Astrocyte (in vitro differentiated cells and primary cell): ENCODE measurements around the gene MAGED2. TPM values are rescaled to one million over a fixed set of nuclear protein-coding genes. Genes with fewer than 3 reads are reported as not detected.

Experiments
- DNase-seq: peaks from one replicate; pipeline ENCODE4 v3.0.0-alpha.2; 2010; ENCODE audit warnings: low read depth
- FAIRE-seq: peaks from 2 replicates; lab custom pipeline; 2011; peaks lifted over from hg19 to GRCh38; lab: Jason Lieb, UNC
- H2AFZ ChIP-seq: 2 replicates; pipeline ENCODE4 v1.6.0; 2012; ENCODE audit warnings: low read depth, low read length, inconsistent platforms
- H3K27ac ChIP-seq: 2 replicates; pipeline ENCODE4 v1.5.1; 2011; ENCODE audit warnings: low read depth, low read length, inconsistent platforms
- H3K27me3 ChIP-seq: 2 replicates; pipeline ENCODE4 v1.6.0; 2011; ENCODE audit warnings: low read length, inconsistent platforms; ENCODE audit not compliant: insufficient read depth
- H3K36me3 ChIP-seq: 2 replicates; pipeline ENCODE4 v1.5.1; 2011; ENCODE audit warnings: low read length, inconsistent platforms; ENCODE audit not compliant: insufficient read depth
- H3K4me1 ChIP-seq: 2 replicates; pipeline ENCODE4 v1.5.1; 2011; ENCODE audit warnings: low read length, inconsistent platforms; ENCODE audit not compliant: insufficient read depth
- H3K4me2 ChIP-seq: 2 replicates; pipeline ENCODE4 v1.6.0; 2012; ENCODE audit warnings: low read length, inconsistent platforms
- H3K4me3 ChIP-seq: 2 replicates; pipeline ENCODE4 v1.5.1; 2011; ENCODE audit warnings: low read depth, mild to moderate bottlenecking, low read length, inconsistent platforms; ENCODE audit not compliant: insufficient read depth
- H3K79me2 ChIP-seq: 2 replicates; pipeline ENCODE4 v1.6.0; 2012; ENCODE audit warnings: mild to moderate bottlenecking, low read length, inconsistent platforms; ENCODE audit not compliant: insufficient read depth
- H3K9ac ChIP-seq: 2 replicates; pipeline ENCODE4 v1.6.0; 2012; ENCODE audit warnings: mild to moderate bottlenecking, low read length, inconsistent platforms
- H3K9me3 ChIP-seq: 2 replicates; pipeline ENCODE4 v1.5.1; 2012; ENCODE audit warnings: low read depth, mild to moderate bottlenecking, low read length, inconsistent platforms; ENCODE audit not compliant: insufficient read depth
- H4K20me1 ChIP-seq: 2 replicates; pipeline ENCODE4 v1.6.0; 2012; ENCODE audit warnings: low read length, inconsistent platforms; ENCODE audit not compliant: insufficient read depth
- H3K27ac Mint-ChIP-seq: one replicate; pipeline ENCODE4 v1.8.0; 2021; ENCODE audit warnings: mild to moderate bottlenecking, mixed read lengths; ENCODE audit not compliant: unreplicated experiment
- H3K27me3 Mint-ChIP-seq: one replicate; pipeline ENCODE4 v1.8.0; 2021; ENCODE audit warnings: low read depth, mixed read lengths; ENCODE audit not compliant: unreplicated experiment
- H3K36me3 Mint-ChIP-seq: one replicate; pipeline ENCODE4 v1.8.0; 2021; ENCODE audit warnings: low read depth, mixed read lengths; ENCODE audit not compliant: unreplicated experiment
- H3K4me1 Mint-ChIP-seq: one replicate; pipeline ENCODE4 v1.8.0; 2021; ENCODE audit warnings: low read depth, mixed read lengths; ENCODE audit not compliant: unreplicated experiment
- H3K4me3 Mint-ChIP-seq: one replicate; pipeline ENCODE4 v1.8.0; 2021; ENCODE audit warnings: mild to moderate bottlenecking, moderate library complexity, mixed read lengths; ENCODE audit not compliant: unreplicated experiment
- H3K9me3 Mint-ChIP-seq: one replicate; pipeline ENCODE4 v1.8.0; 2021; ENCODE audit warnings: mild to moderate bottlenecking, mixed read lengths; ENCODE audit not compliant: unreplicated experiment
- CTCF ChIP-seq: IDR thresholded peaks from 2 replicates; pipeline ENCODE4 v1.5.1; 2011; ENCODE audit warnings: low read depth, mild to moderate bottlenecking, inconsistent platforms, low read length, moderate library complexity; ENCODE audit not compliant: insufficient read depth
- EZH2 ChIP-seq: IDR thresholded peaks from 2 replicates; pipeline ENCODE4 v1.6.1; 2012; ENCODE audit warnings: mild to moderate bottlenecking, low read length, inconsistent platforms; ENCODE audit not compliant: insufficient read depth
- total RNA-seq: library from RNA; stranded (reverse); gene quantifications from 2 replicates; pipeline ENCODE4 v1.2.1, GENCODE V29; 2021

Gene MAGED2
- total RNA-seq, 1 donor from 2014 or later: 498 TPM

GRCh38 chrX:54794028-54794427, 13.5 kb upstream of the MAGED2 start:
- no peaks in the 10 kb centered on the region for H3K27me3 ChIP-seq
- DNase-seq (no peak), FAIRE-seq (no peak)
- no peak overlapping the region for H3K4me3 Mint-ChIP-seq
- no peak for TF ChIP-seq EZH2
- no peak for TF ChIP-seq CTCF
- H2AFZ ChIP-seq: no peak overlapping the region
- no peaks in the 10 kb centered on the region for H3K9me3 Mint-ChIP-seq
- no peak overlapping the region for H3K4me3 ChIP-seq
- H3K9me3 ChIP-seq: no peaks in the 10 kb centered on the region
- peaks cover 4% of the 10 kb centered on the region for H3K4me1 Mint-ChIP-seq
- H3K27ac Mint-ChIP-seq: no peak overlapping the region
- no peak overlapping the region for H3K4me2 ChIP-seq
- no peaks in the 10 kb centered on the region for H3K27me3 Mint-ChIP-seq
- H3K9ac ChIP-seq: no peak overlapping the region
- no peaks in the 10 kb centered on the region for H3K36me3 Mint-ChIP-seq
- H3K4me1 ChIP-seq: no peaks in the 10 kb centered on the region
- H3K36me3 ChIP-seq: no peaks in the 10 kb centered on the region
- no peak overlapping the region for H3K27ac ChIP-seq
- H3K79me2 ChIP-seq: no peaks in the 10 kb centered on the region
- H4K20me1 ChIP-seq: no peaks in the 10 kb centered on the region

DNA sequence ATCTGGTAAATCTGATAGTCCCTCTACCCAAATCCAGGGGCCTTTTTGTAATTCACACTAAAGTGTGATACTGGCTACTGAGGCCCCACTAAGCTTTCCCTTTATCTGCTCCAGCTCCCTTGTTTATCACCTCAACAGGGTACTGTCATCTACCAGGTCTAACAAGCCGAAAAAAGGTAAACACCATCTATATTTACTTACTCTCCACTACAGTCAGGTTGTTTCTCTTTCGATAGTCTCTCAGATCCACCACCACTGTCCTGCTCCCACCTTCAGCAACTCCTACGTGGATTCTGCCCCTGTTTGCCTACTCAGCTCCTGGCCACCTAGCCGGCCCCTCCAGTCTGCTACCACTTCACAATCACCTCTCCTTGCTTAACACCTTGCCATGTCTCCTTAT, 12.8 kb upstream of the MAGED2 start:
- DNase-seq: no peak
- H3K4me1 Mint-ChIP-seq: no peaks in the 10 kb centered on the region
- Histone ChIP-seq H3K9me3 (no peaks in the 10 kb centered on the region), H3K4me3 (no peak overlapping the region), H3K79me2 (no peaks in the 10 kb centered on the region), H3K4me2 (no peak overlapping the region), H4K20me1 (no peaks in the 10 kb centered on the region), H3K27ac (no peak overlapping the region), H3K4me1 (no peaks in the 10 kb centered on the region), H2AFZ (no peak overlapping the region), H3K27me3 (no peaks in the 10 kb centered on the region), H3K36me3 (no peaks in the 10 kb centered on the region), H3K9ac (no peak overlapping the region)
- H3K27ac Mint-ChIP-seq: no peak overlapping the region
- FAIRE-seq: no peak
- H3K27me3 Mint-ChIP-seq: no peaks in the 10 kb centered on the region
- TF ChIP-seq EZH2: no peak
- TF ChIP-seq CTCF: no peak
- H3K36me3 Mint-ChIP-seq: no peaks in the 10 kb centered on the region
- H3K4me3 Mint-ChIP-seq: no peak overlapping the region
- H3K9me3 Mint-ChIP-seq: no peaks in the 10 kb centered on the region

DNA sequence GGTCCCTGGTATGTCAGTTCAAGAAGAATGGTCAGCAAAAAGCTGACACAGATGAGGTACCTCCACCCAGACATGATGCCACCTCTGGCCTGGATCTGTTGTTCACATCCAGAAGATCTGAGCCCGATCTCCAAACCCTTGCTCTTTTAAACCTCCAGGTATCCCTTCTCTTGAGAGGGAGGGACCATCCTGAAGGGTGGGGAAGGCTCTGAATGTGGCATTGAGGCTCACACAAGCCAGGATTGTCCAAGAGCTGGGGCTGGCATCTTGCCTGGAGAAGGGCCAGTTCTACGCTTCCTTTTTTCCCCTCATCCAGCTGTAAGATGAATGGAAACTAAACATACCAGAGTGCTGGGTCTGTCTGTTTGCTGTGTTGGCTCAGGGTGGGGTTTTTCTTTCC, 9.4 kb upstream of the MAGED2 start, which contains the start of gene ITIH6:
Gene ITIH6, minus strand, starts transcription at position 119 of the 400 bp plus-strand sequence. Its CDS starts 45 bp downstream, at position 74.
- no peak within 1 kb of the TSS for H3K27ac Mint-ChIP-seq
- no peak for FAIRE-seq
- H4K20me1 ChIP-seq: no peaks in the 10 kb centered on the region

More for the DNA sequence above, 9.4 kb upstream of the MAGED2 start, which contains the start of gene ITIH6:
- Histone ChIP-seq H3K4me3 (no peak within 1 kb of the TSS), H3K27ac (no peak within 1 kb of the TSS), H3K36me3 (no peaks in the 10 kb centered on the region), H2AFZ (no peak within 1 kb of the TSS), H3K79me2 (no peaks in the 10 kb centered on the region), H3K9me3 (no peaks in the 10 kb centered on the region), H3K4me2 (no peak within 1 kb of the TSS), H3K9ac (no peak within 1 kb of the TSS), H3K27me3 (no peaks in the 10 kb centered on the region), H3K4me1 (no peaks in the 10 kb centered on the region)
- DNase-seq: no peak
- peaks cover 2% of the 10 kb centered on the region for H3K27me3 Mint-ChIP-seq
- no peaks in the 10 kb centered on the region for H3K9me3 Mint-ChIP-seq
- no peak for TF ChIP-seq CTCF
- TF ChIP-seq EZH2: no peak
- H3K4me3 Mint-ChIP-seq: no peak within 1 kb of the TSS
- H3K36me3 Mint-ChIP-seq: no peaks in the 10 kb centered on the region
- no peaks in the 10 kb centered on the region for H3K4me1 Mint-ChIP-seq
